Suprapubic skin (tissue), 4 donors: ENCODE data around the gene PDPR.
"Not testable (repeated sequence)": the region's sequence is repeated elsewhere in the genome, so short reads cannot be mapped to it uniquely, and the experiment has no call there.

Experiments used
- POLR2A ChIP-seq, 2 donors: fragments of 450-650 bp; IDR thresholded peaks; one replicate each; pipeline ENCODE4 v1.6.1; 2017; ENCODE audit warnings: antibody characterized with exemption in 2 of 2, mild to moderate bottlenecking in 2 of 2, moderate library complexity in 2 of 2
- POLR2AphosphoS5 ChIP-seq, 3 donors: sonication (generic); formaldehyde crosslinking; IDR thresholded peaks; one replicate each; pipeline ENCODE4 v1.6.1; 2017; ENCODE audit warnings: antibody characterized with exemption in 3 of 3
- TF ChIP-seq, protein P1 (sequence below), 2 donors: fragments of 200-600 bp in 1 of 2; fragments of 450-650 bp in 1 of 2; sonication (generic) in 1 of 2; IDR thresholded peaks; one replicate each; pipeline ENCODE4 v1.5.1; 2016 to 2019; ENCODE audit warnings: antibody characterized with exemption in 2 of 2, mild to moderate bottlenecking in 1 of 2, moderate library complexity in 1 of 2

- TF ChIP-seq, protein P1, sequence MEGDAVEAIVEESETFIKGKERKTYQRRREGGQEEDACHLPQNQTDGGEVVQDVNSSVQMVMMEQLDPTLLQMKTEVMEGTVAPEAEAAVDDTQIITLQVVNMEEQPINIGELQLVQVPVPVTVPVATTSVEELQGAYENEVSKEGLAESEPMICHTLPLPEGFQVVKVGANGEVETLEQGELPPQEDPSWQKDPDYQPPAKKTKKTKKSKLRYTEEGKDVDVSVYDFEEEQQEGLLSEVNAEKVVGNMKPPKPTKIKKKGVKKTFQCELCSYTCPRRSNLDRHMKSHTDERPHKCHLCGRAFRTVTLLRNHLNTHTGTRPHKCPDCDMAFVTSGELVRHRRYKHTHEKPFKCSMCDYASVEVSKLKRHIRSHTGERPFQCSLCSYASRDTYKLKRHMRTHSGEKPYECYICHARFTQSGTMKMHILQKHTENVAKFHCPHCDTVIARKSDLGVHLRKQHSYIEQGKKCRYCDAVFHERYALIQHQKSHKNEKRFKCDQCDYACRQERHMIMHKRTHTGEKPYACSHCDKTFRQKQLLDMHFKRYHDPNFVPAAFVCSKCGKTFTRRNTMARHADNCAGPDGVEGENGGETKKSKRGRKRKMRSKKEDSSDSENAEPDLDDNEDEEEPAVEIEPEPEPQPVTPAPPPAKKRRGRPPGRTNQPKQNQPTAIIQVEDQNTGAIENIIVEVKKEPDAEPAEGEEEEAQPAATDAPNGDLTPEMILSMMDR (IDR thresholded peaks at IDR 0.05), result not testable (repeated sequence)
- not testable (repeated sequence) for TF ChIP-seq POLR2A, POLR2AphosphoS5 (IDR thresholded peaks at IDR 0.05)
Observed at GRCh38 chr16:70198666-70199065, 84.5 kb downstream of the PDPR start.
